Right lung (tissue), 5 donors: ENCODE measurements around the gene ENO3. TPM values are rescaled to one million over a fixed set of nuclear protein-coding genes. Genes with fewer than 3 reads are reported as not detected.

Experiments
- DNase-seq, 2 donors: peaks; one replicate each; pipeline ENCODE4 v3.0.0-alpha.2; 2013
- polyA plus RNA-seq, 5 donors: library from polyadenylated mRNA; unstranded; fragments of 120-200 nt; gene quantifications; one replicate each; pipeline versions ENCODE4 v1.2.1 to v1.2.3, GENCODE V29; 2013; ENCODE audit warnings: inconsistent platforms in 1 of 5, low replicate concordance in 1 of 5; ENCODE audit not compliant: insufficient read length in 5 of 5, insufficient read depth in 1 of 5

The ENO3 gene
- polyA plus RNA-seq, 5 donors: 12.8 to 101 (median 15.4) TPM

- DNase-seq: no peak
Observed at GRCh38 chr17:5002121-5002788, 51.3 kb downstream of the ENO3 start.

- DNase-seq: no peak
Observed at GRCh38 chr17:5003214-5003867, 52.4 kb downstream of the ENO3 start.

Other genes starting within 250 kb of the ENO3 start
- 10 to 100 TPM; 32.8 to 56.6 (median 47.0) TPM for gene PELP1, start 247.0 kb upstream of the ENO3 start, polyA plus RNA-seq
- 10 to 100 TPM; 39.2 to 56.5 (median 44.9) TPM for gene ARRB2, start 240.5 kb upstream of the ENO3 start, polyA plus RNA-seq
- gene MED11, start 219.7 kb upstream of the ENO3 start, polyA plus RNA-seq: 10 to 100 TPM; 21.2 to 25.9 (median 24.0) TPM
- gene ZMYND15, start 211.3 kb upstream of the ENO3 start, polyA plus RNA-seq: under 1 TPM; 0.34 to 0.87 (median 0.65) TPM
- 10 to 100 TPM; 12.1 to 24.4 (median 16.9) TPM for gene CXCL16, start 211.2 kb upstream of the ENO3 start, polyA plus RNA-seq
- not detected for gene TM4SF5, start 179.2 kb upstream of the ENO3 start, polyA plus RNA-seq
- under 1 TPM in 4 of 5 donors, not detected in 1; 0.16 to 0.97 (median 0.35) TPM for gene VMO1, start 164.8 kb upstream of the ENO3 start, polyA plus RNA-seq
- gene GLTPD2, start 162.2 kb upstream of the ENO3 start, polyA plus RNA-seq: 1 to 10 TPM in 3 of 5 donors, under 1 TPM in 2; 0.64 to 1.7 (median 1.0) TPM
- gene PSMB6, start 155.0 kb upstream of the ENO3 start, polyA plus RNA-seq: 100 to 1,000 TPM in 3 of 5 donors, 10 to 100 TPM in 2; 97.5 to 118 (median 100) TPM
- gene PLD2, start 144.0 kb upstream of the ENO3 start, polyA plus RNA-seq: 10 to 100 TPM; 47.9 to 65.0 (median 60.6) TPM
- gene MINK1, start 117.8 kb upstream of the ENO3 start, polyA plus RNA-seq: 10 to 100 TPM; 47.4 to 64.5 (median 57.3) TPM
- gene C17orf107, start 51.6 kb upstream of the ENO3 start, polyA plus RNA-seq: 1 to 10 TPM in 2 of 5 donors, under 1 TPM in 3; 0.52 to 1.8 (median 0.85) TPM
- gene CHRNE, start 48.0 kb upstream of the ENO3 start, polyA plus RNA-seq: 1 to 10 TPM in 2 of 5 donors, under 1 TPM in 3; 0.59 to 1.2 (median 0.94) TPM
- gene GP1BA, start 18.8 kb upstream of the ENO3 start, polyA plus RNA-seq: 1 to 10 TPM; 2.4 to 3.5 (median 2.9) TPM
- 10 to 100 TPM; 40.1 to 62.0 (median 46.2) TPM for gene SLC25A11, start 11.1 kb upstream of the ENO3 start, polyA plus RNA-seq
- gene RNF167, start 10.9 kb upstream of the ENO3 start, polyA plus RNA-seq: 100 to 1,000 TPM; 105 to 134 (median 122) TPM
- 100 to 1,000 TPM; 315 to 670 (median 399) TPM for gene PFN1, start 2.6 kb upstream of the ENO3 start, polyA plus RNA-seq
- 10 to 100 TPM; 73.1 to 88.6 (median 76.3) TPM for gene SPAG7, start 16.7 kb downstream of the ENO3 start, polyA plus RNA-seq
- 10 to 100 TPM; 25.4 to 40.9 (median 32.4) TPM for gene CAMTA2, start 36.6 kb downstream of the ENO3 start, polyA plus RNA-seq
- gene INCA1, start 46.4 kb downstream of the ENO3 start, polyA plus RNA-seq: 10 to 100 TPM in 2 of 5 donors, 1 to 10 TPM in 3; 7.1 to 10.9 (median 9.5) TPM
- 10 to 100 TPM; 51.1 to 80.4 (median 58.0) TPM for gene KIF1C, start 46.8 kb downstream of the ENO3 start, polyA plus RNA-seq
- gene SLC52A1, start 84.3 kb downstream of the ENO3 start, polyA plus RNA-seq: under 1 TPM; 0.17 to 0.27 (median 0.19) TPM
- gene ZFP3, start 127.3 kb downstream of the ENO3 start, polyA plus RNA-seq: 10 to 100 TPM in 1 of 5 donors, 1 to 10 TPM in 4; 8.1 to 11.8 (median 9.2) TPM
- gene ZNF232, start 160.8 kb downstream of the ENO3 start, polyA plus RNA-seq: 10 to 100 TPM; 17.6 to 46.8 (median 42.0) TPM
- gene USP6, start 164.9 kb downstream of the ENO3 start, polyA plus RNA-seq: 10 to 100 TPM in 3 of 5 donors, 1 to 10 TPM in 2; 1.8 to 16.7 (median 10.0) TPM
- gene ZNF594, start 240.7 kb downstream of the ENO3 start, polyA plus RNA-seq: 10 to 100 TPM; 13.7 to 25.4 (median 18.4) TPM